Measurements from ENCODE around the gene GPC3.

GPC3 gene

GRCh38 chrX:133587071-133587470 is 398.3 kb downstream of the GPC3 start:
- DNase-seq, result no peak

DNA sequence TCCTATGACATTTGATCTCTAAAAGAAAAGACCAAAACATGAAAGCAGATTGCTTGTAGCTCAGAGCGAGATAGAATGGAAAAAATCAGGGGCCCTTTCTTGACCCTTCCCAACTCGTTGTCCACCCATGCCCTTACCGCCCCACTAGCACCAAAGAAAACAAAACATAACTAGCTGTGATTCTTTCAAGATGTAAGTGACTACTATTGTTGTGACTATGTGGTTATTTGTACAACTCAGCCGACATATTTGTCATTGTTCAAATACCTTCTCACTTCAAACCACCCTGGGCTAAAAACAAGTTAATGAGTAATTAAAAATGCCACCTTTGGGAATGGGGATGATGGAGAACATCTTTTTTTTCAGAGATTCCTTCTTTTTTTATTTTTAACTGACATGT is 399.0 kb downstream of the GPC3 start:
- DNase-seq, result no peak

DNA sequence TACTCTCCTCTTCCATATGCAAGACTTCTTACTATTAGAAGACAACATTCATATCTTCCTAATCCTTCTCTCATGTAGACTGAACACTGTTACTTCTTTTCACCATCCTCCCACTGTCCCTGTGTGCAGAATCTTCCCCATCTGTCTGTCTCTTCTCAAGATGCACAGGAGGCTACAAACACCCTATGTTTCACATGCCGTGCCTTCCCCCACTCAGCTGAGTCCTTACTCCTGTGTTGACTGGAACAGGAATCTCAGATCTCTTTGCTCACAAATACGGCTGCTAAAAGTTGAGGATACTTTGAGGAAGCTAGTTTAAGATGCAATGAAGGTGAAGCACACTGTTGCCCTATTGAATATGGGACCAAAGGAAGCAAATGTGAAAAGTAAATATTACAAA is 401.6 kb downstream of the GPC3 start:
- no peak for DNase-seq

DNA sequence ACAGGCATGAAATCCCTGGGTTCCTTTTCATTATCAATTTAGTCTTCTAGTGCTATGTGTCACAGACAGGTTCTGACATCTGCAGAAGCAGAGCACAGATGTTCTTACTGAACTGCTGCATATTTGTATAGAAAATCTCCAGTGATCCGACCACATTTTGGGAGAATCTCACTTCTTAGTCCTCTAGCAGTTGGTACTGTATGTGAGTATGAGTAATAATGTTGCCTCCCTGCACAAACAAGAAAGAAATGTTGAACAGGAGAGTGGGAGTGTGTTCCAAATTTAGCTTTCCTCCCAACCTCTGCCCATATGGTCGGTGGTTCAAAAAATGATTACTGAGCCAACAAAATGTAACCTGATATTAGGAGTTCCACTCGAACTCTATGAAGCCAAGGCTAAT is 404.8 kb downstream of the GPC3 start:
- DNase-seq, result no peak

GRCh38 chrX:133579631-133580030 is 405.8 kb downstream of the GPC3 start:
- no peak for DNase-seq

DNA sequence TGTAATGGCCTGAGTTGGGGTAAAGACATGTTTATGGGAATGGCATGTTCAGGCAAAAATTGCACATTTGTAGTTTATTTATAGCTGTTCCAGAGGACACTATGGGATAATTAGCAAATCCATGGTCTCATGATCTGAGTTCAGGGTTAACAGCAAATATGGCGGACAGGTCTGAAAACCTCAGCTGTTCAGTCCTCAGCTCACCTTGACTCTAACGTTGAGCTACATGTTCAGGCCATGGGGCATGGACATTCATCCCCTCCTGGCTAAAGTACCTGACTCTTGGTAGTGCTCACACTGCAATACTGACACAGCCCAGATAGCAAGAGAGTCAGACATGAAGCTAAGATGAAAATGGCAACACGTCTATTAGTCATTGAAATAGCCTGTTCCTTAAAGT is 408.5 kb downstream of the GPC3 start:
- DNase-seq, result no peak

GRCh38 chrX:133575501-133576136 is 409.8 kb downstream of the GPC3 start:
- no peak for DNase-seq

- no peak for DNase-seq
Measured at GRCh38 chrX:133574716-133575115, 410.7 kb downstream of the GPC3 start.

- no peak for DNase-seq
Measured at GRCh38 chrX:133570549-133570948, 414.8 kb downstream of the GPC3 start.

DNA sequence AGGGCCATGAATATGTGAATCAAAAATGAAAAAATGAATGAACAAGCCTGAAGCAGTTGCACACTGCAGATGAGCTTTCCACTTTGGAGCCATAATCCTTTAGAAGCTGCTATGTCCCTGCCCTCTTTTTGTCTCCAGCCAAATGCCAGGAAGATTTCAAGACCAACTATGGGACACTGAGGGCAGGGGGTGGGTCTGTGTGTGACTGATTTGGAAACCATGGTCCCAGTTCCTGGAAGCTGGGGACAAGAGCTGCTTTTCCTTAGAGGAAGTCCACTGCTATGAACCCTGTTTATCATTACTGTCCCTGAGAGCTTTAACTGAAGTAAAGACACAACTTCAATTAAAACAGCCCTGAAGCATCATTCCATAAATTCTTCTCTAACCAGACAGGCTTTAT is 416.2 kb downstream of the GPC3 start:
- no peak for DNase-seq

- no peak for DNase-seq
Measured at GRCh38 chrX:133568109-133568508, 417.3 kb downstream of the GPC3 start.

DNA sequence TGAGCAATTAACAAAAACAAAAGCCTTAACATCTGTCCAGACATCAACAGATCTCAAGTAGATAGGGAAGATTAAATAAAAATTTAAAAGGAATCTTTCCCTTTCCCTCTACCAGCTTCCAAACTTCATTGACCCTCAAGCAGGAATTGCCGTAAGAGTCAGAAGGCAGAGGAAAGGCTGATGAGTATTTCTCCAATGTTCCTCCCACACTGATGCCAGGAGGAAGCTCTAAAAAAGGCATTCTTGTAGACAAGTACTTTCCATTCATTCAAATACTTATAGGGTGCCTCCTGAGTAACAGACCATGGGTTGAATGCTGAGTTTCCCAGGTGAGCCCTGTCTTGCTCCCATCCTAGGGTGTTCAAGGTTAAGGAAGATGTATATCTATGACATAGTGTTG is 418.5 kb downstream of the GPC3 start:
- no peak for DNase-seq

GRCh38 chrX:133563705-133564104 is 421.7 kb downstream of the GPC3 start:
- no peak for DNase-seq

DNA sequence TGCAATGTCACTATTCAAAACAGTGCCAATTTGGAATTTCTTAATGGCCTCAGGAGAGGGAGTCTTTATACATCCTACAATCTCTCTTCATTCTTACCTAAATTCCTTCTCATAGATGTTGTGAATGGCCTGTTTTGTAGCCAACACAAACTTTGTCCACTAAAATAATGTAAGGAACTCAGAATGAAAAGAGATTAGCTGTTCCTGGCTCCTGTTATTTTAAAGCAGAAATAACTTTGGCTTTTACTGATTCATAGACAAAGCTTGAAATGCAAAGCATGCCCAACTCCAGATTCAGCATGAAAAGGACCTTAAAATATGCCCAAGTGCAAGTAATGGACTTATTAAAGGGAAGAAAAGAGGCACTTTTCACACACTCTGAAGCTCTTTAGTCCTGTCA is 424.1 kb downstream of the GPC3 start:
- no peak for DNase-seq

DNA sequence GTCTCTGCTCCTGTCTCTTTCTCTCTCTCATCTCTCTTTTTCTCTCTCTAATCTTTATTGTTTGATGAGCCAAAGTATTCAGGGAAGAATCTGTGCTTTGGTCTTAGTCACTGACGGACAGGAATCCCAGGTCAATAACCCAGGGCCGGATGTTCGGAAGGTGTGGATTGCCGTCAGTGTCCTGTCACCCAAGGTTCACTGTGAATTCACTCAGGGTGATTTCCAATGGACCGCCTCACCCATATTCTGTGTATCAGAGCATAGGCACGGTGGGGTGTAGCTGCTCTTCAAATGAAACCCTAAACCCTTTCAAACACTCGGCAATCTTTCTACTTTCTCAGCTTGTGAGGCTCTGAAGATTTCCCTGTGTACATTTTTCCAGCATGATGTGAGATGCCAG is 425.5 kb downstream of the GPC3 start:
- no peak for DNase-seq

GRCh38 chrX:133555782-133556458 is 429.5 kb downstream of the GPC3 start:
- DNase-seq, result no peak

DNA sequence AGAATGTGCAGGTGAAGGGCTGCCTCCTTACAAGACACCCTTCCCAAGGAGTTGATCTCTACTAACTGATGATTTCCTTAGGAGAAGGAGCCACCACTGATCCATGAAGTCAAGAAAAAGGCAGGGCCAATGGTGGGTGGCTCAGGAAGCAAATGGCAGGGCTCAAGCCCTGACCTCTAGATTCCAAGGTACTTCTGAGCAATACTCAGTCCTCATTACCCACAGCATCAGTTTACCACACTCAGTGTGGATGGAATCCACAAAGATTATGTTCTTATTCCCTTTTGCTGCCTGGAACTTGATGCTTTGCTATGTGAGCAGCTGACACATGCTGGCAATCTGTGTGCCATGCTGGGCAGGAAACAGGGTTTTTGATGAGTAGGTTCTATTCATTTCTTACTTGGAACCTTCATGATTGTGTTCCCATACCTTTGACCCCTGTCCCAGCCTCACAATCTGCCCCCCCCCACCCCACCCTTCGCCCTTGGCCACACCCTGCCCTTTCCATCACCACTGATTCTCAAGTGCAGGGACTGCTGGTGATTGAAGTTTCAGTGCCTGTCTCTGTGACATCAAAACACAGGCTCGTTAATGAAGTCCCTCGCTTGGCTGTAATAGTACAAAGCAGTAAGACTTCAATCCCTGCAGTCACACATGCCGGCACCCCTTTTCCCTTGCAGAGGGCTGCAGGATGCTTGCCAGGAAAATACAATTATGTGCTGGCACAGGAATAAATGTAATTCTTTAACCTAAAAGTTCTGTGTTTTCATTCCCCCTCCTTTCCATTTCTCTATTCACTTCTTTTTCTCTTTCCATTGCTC is 434.5 kb downstream of the GPC3 start:
- DNase-seq, result no peak

- no peak for DNase-seq
Measured at GRCh38 chrX:133549295-133549933, 436.0 kb downstream of the GPC3 start.

DNA sequence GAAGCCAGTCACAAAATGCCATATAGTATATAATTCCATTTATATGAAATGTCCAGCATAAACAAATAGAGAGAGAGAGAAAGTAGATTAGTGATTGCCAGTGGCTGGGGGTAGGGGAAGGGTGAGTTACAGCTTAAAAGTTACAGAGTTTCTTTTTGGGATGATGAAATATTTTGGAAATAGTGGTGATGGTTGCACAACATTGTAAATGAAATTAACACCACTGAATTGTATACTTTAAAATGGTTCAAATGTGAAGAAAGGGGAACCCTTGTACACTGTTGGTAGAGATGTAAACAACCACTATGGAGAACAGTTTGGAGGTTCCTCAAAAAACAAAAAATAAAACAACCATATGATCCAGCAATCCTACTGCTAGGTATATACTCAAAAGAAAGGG is 439.0 kb downstream of the GPC3 start:
- no peak for DNase-seq

- no peak for DNase-seq
Measured at GRCh38 chrX:133544778-133545177, 440.6 kb downstream of the GPC3 start.

- DNase-seq, result no peak
Measured at GRCh38 chrX:133544115-133544514, 441.3 kb downstream of the GPC3 start.

- no peak for DNase-seq
Measured at GRCh38 chrX:133543654-133544053, 441.7 kb downstream of the GPC3 start.

GRCh38 chrX:133542476-133542875 is 442.9 kb downstream of the GPC3 start:
- DNase-seq, result no peak

- no peak for DNase-seq
Measured at GRCh38 chrX:133541021-133541420, 444.4 kb downstream of the GPC3 start.
